ENCODE data around the gene ISYNA1.

DNA sequence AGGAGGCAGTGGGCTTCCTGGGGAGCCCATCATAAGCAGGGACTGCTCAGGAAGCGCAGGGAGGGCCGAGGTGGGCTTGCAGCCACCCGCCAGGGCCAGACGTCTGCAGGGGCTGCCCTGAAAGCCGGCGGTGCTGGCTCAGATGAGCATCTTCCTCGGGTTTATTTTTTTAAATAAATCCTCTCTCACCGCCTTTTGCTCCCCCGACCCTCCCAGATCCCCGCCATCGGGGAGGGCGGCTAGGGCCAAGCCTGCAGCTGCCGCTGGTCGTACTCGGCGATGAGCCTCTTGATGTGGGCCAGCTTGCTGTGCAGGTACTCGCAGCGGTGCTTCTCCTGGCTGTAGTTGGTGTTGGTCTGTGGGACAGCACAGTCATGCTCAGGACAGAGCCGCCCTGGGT, 6.6 kb upstream of the ISYNA1 start:
- TF ChIP-seq POLR2A (IDR thresholded peaks at IDR 0.05) = no peak
- TF ChIP-seq, protein P1, sequence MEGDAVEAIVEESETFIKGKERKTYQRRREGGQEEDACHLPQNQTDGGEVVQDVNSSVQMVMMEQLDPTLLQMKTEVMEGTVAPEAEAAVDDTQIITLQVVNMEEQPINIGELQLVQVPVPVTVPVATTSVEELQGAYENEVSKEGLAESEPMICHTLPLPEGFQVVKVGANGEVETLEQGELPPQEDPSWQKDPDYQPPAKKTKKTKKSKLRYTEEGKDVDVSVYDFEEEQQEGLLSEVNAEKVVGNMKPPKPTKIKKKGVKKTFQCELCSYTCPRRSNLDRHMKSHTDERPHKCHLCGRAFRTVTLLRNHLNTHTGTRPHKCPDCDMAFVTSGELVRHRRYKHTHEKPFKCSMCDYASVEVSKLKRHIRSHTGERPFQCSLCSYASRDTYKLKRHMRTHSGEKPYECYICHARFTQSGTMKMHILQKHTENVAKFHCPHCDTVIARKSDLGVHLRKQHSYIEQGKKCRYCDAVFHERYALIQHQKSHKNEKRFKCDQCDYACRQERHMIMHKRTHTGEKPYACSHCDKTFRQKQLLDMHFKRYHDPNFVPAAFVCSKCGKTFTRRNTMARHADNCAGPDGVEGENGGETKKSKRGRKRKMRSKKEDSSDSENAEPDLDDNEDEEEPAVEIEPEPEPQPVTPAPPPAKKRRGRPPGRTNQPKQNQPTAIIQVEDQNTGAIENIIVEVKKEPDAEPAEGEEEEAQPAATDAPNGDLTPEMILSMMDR (IDR thresholded peaks at IDR 0.05) = no peak
